ENCODE results near the gene COL2A1.

COL2A1 gene

DNA sequence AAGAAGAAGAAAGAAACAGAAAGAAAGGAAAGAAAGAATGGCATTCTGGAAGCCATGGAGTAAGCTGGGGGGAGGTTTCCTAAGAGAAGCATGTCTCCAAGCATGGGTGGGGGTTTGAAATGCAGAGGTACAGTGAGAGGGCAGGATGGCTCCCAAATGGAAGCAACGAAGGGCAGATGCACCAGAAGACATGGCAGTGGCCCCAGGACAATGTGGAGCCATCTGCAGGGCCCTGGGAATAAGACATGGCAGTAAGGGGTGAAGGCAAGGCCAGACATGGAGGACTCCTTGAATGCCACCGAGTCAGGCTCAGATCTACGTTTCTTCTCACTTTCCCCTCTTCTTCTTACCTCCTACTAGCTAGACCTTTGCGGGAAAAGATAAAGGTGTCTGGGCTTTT lies 4.7 kb upstream of the COL2A1 start:
- FAIRE-seq (no peak), DNase-seq (ENCODE audit: insufficient read length) (no peak)
- TF ChIP-seq POLR2A (IDR thresholded peaks at IDR 0.05; ENCODE audit: low read depth, low read length) (no peak), POLR2AphosphoS5 (IDR thresholded peaks at IDR 0.05; ENCODE audit: low read depth, low read length) (no peak), TAF1 (IDR thresholded peaks at IDR 0.05; ENCODE audit: borderline replicate concordance, low read depth, low read length) (no peak)

GRCh38 chr12:48008349-48008748 lies 4.1 kb upstream of the COL2A1 start:
- DNase-seq (ENCODE audit: insufficient read length) (no peak), FAIRE-seq (no peak)
- no peak for TF ChIP-seq POLR2AphosphoS5 (IDR thresholded peaks at IDR 0.05; ENCODE audit: low read depth, low read length)
- no peak for TF ChIP-seq TAF1 (IDR thresholded peaks at IDR 0.05; ENCODE audit: borderline replicate concordance, low read depth, low read length)
- TF ChIP-seq POLR2A (IDR thresholded peaks at IDR 0.05; ENCODE audit: low read depth, low read length): no peak

- TF ChIP-seq TAF1 (IDR thresholded peaks at IDR 0.05; ENCODE audit: borderline replicate concordance, low read depth, low read length) (no peak), POLR2A (IDR thresholded peaks at IDR 0.05; ENCODE audit: low read depth, low read length) (no peak)
- no peak for FAIRE-seq
- no peak for DNase-seq (ENCODE audit: insufficient read length)
Observed at GRCh38 chr12:48007206-48007605, 2.9 kb upstream of the COL2A1 start.

DNA sequence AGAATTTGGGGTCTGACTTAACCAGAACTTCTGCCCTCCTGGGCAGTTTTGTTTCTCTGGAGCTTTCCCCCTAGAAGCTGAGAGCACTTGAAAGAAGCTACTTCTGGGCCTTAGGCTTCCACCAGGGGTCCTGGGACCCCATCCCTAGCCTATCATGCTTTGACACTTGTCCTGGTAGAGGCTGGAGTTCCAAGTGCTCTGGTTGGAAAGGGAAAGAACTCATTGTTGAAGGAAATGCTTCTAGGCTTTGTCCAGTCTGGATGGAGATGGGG lies 1.4 kb upstream of the COL2A1 start:
- DNase-seq (ENCODE audit: insufficient read length) (no peak), FAIRE-seq (no peak)
- TF ChIP-seq TAF1 (IDR thresholded peaks at IDR 0.05; ENCODE audit: borderline replicate concordance, low read depth, low read length) (no peak), POLR2A (IDR thresholded peaks at IDR 0.05; ENCODE audit: low read depth, low read length) (no peak), POLR2AphosphoS5 (IDR thresholded peaks at IDR 0.05; ENCODE audit: low read depth, low read length) (no peak)

GRCh38 chr12:48005001-48005749 lies 899 bp upstream of the COL2A1 start:
- TF ChIP-seq POLR2AphosphoS5 (IDR thresholded peaks at IDR 0.05; ENCODE audit: low read depth, low read length) (no peak), POLR2A (IDR thresholded peaks at IDR 0.05; ENCODE audit: low read depth, low read length) (no peak), TAF1 (IDR thresholded peaks at IDR 0.05; ENCODE audit: borderline replicate concordance, low read depth, low read length) (no peak)

GRCh38 chr12:48003226-48004052 lies 837 bp downstream of the COL2A1 start:
- DNase-seq (ENCODE audit: insufficient read length) (peak; percentile 23), FAIRE-seq (peak; percentile 17)
- TF ChIP-seq POLR2A (IDR thresholded peaks at IDR 0.05; ENCODE audit: low read depth, low read length) (no peak), TAF1 (IDR thresholded peaks at IDR 0.05; ENCODE audit: borderline replicate concordance, low read depth, low read length) (no peak), POLR2AphosphoS5 (IDR thresholded peaks at IDR 0.05; ENCODE audit: low read depth, low read length) (no peak)

More at GRCh38 chr12:48005001-48005749, 899 bp upstream of the COL2A1 start:
- DNase-seq (ENCODE audit: insufficient read length) (no peak), FAIRE-seq (no peak)

DNA sequence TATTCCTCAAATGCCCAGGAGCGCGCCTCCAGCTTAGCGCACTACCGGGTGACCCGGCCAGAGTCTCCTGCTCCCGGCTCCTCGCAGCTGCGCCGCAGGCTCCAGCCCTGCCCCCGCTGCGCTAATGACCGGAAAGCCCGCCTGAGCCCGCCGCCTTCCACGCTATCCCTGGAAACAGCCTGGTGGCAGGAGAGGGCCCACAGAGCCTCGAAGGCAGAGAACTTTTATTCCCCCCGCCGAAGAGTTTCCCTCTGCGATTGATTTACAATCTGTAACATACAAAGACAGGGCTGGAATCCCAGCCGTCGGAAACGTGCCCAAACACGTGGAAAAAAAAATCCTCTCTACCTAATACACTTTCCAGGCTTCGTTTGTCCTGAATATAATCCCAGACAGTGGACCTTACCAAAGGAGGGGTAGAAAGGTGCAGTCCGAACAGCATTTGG lies 1.5 kb downstream of the COL2A1 start:
- DNase-seq (ENCODE audit: insufficient read length): peak; percentile 21
- FAIRE-seq: no peak
- TF ChIP-seq POLR2AphosphoS5 (IDR thresholded peaks at IDR 0.05; ENCODE audit: low read depth, low read length): no peak

DNA sequence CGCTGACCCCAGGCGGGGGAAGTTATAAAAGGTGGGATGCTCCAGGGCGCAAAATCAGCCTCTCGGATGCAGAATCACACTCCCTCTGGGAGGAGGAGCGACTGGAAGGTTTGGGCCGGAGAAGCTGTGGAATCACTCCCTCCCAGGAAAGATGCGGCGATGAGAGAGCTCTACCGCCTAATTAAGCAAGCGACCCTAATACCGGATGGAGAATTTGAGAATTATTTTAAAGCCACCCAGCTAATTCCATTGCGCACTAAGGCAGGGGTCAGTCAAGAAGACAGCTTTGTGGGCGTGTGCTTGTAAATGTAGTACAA lies 1.9 kb downstream of the COL2A1 start:
- TF ChIP-seq POLR2AphosphoS5 (IDR thresholded peaks at IDR 0.05; ENCODE audit: low read depth, low read length) (no peak), TAF1 (IDR thresholded peaks at IDR 0.05; ENCODE audit: borderline replicate concordance, low read depth, low read length) (no peak), POLR2A (IDR thresholded peaks at IDR 0.05; ENCODE audit: low read depth, low read length) (no peak)
- no peak for DNase-seq (ENCODE audit: insufficient read length)
- FAIRE-seq: no peak

- TF ChIP-seq POLR2AphosphoS5 (IDR thresholded peaks at IDR 0.05; ENCODE audit: low read depth, low read length): no peak
- DNase-seq (ENCODE audit: insufficient read length) (peak; percentile 33), FAIRE-seq (no peak)
Observed at GRCh38 chr12:48001505-48002413, 2.5 kb downstream of the COL2A1 start.

DNA sequence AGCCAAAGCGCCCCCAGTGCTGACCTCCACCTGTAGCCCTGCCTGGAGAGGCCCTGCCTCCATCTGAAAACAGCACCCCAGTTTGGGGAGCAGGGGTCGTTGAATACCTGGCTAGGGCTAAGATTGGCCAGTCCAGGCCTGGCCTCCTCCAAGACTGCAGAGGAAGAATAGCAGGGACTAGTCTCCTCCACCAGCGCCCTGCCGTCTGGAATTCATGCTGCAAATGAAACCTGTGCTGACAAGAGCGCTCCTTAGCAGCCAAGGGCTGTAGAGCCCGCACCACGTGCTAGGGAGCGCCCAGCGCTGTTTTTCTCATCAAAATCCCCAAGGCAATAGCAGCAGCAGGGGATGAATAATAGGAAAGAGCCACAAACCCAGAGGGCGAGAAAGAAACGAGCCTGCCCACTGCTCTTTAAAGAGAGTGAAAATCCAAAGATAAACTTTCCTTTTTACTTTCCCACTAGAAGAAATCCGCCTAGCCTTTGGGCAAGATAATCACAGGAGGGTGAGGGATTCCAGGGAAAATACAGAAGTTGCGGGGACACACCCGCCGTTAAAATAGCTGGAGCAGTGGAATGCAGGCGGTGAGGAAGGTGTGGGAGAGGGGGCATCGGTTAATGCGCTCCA lies 3.3 kb downstream of the COL2A1 start:
- no peak for FAIRE-seq

DNA sequence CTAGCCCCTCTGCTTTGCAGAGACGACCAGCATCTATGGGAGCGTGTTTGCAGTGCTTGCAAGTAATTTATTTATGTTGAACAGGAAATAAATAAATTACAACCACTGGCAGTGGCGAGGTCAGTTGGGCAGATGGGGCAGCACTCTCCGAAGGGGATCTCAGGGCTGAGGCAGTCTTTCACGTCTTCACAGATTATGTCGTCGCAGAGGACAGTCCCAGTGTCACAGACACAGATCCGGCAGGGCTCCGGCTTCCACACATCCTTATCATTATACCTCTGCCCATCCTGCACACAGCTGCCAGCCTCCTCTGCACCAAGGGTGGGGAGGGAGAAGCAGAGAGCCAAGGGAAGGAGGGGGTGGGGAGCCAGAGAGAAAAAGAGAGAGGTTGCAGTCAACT lies 4.5 kb downstream of the COL2A1 start:
- TF ChIP-seq TAF1 (IDR thresholded peaks at IDR 0.05; ENCODE audit: borderline replicate concordance, low read depth, low read length) (no peak), POLR2AphosphoS5 (IDR thresholded peaks at IDR 0.05; ENCODE audit: low read depth, low read length) (no peak), POLR2A (IDR thresholded peaks at IDR 0.05; ENCODE audit: low read depth, low read length) (no peak)
- no peak for DNase-seq (ENCODE audit: insufficient read length)
- FAIRE-seq: no peak

More for the DNA sequence above, 3.3 kb downstream of the COL2A1 start:
- no peak for TF ChIP-seq TAF1 (IDR thresholded peaks at IDR 0.05; ENCODE audit: borderline replicate concordance, low read depth, low read length)
- no peak for TF ChIP-seq POLR2A (IDR thresholded peaks at IDR 0.05; ENCODE audit: low read depth, low read length)
- no peak for TF ChIP-seq POLR2AphosphoS5 (IDR thresholded peaks at IDR 0.05; ENCODE audit: low read depth, low read length)
- DNase-seq (ENCODE audit: insufficient read length): no peak

Data from GM12892 (cell line).